ENCODE results near the gene RAB6B. TPM values are rescaled to one million over a fixed set of nuclear protein-coding genes. Genes with fewer than 3 reads are reported as not detected.
"Not testable (repeated sequence)": the region's sequence is repeated elsewhere in the genome, so short reads cannot be mapped to it uniquely, and the experiment has no call there.

RAB6B gene
- total and polyA plus RNA-seq, 2 experiments from 2014 or later: 2.6 to 9.1 TPM

DNA sequence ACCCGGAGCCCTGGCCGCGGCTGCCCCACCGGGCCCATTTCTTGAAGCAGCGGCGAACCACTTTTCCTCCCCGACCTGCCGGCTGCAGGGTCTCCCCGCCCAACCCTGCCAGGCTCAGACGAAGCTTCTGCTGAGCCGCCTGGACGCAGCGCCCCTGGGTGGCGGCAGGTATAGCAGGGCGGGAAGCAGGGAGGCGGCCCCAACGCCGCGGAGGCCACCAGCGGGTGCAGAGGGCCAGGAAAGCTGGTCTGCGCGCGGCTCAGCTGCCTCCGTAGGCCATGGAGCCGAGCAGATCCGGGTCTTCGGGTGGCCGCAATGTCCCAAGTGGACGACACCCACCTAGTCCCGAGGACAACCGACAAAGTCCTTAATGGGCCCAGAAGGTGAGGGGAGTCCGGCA is 111.9 kb downstream of the RAB6B start:
- Histone ChIP-seq H3K9me2 (replicated peaks; ENCODE audit: insufficient read depth) (no peaks in the 10 kb centered on the region), H4K20me1 (ENCODE audit: insufficient read depth, poor library complexity, severe bottlenecking) (no peaks in the 10 kb centered on the region), H3K4me2 (no peak overlapping the region), H3K4me3 (no peak overlapping the region), H3K9me3 (ENCODE audit: low read depth) (no peaks in the 10 kb centered on the region), H3K27me3 (no peaks in the 10 kb centered on the region), H3K4me1 (ENCODE audit: insufficient read depth) (no peaks in the 10 kb centered on the region), H2AFZ (no peak overlapping the region), H3K27ac (no peak overlapping the region), H3K36me3 (replicated peaks; ENCODE audit: insufficient read depth, low read depth) (no peaks in the 10 kb centered on the region), H3K79me2 (no peaks in the 10 kb centered on the region)
- TF ChIP-seq EZH2phosphoT487 (IDR thresholded peaks at IDR 0.05; ENCODE audit: low read depth, severe bottlenecking, unreplicated experiment) (no peak), EZH2 (IDR thresholded peaks at IDR 0.05; ENCODE audit: borderline replicate concordance) (no peak), CTCF (IDR thresholded peaks at IDR 0.05; ENCODE audit: poor library complexity) (no peak)
- 96% methylated on average over 31 of the region's 32 CpGs for WGBS (ENCODE audit: low lambda C conversion rate, missing lambda C conversion rate)
- DNase-seq (ENCODE audit: low spot score): no peak

- Histone ChIP-seq H3K9me2 (replicated peaks; ENCODE audit: insufficient read depth) (no peaks in the 10 kb centered on the region), H2AFZ (no peak overlapping the region), H3K27me3 (no peaks in the 10 kb centered on the region), H3K27ac (no peak overlapping the region), H3K4me2 (no peak overlapping the region), H3K9me3 (ENCODE audit: low read depth) (no peaks in the 10 kb centered on the region), H3K4me3 (no peak overlapping the region), H3K79me2 (no peaks in the 10 kb centered on the region), H3K36me3 (replicated peaks; ENCODE audit: insufficient read depth, low read depth) (no peaks in the 10 kb centered on the region), H3K4me1 (ENCODE audit: insufficient read depth) (no peaks in the 10 kb centered on the region), H4K20me1 (ENCODE audit: insufficient read depth, poor library complexity, severe bottlenecking) (no peaks in the 10 kb centered on the region)
- TF ChIP-seq EZH2 (IDR thresholded peaks at IDR 0.05; ENCODE audit: borderline replicate concordance) (no peak), EZH2phosphoT487 (IDR thresholded peaks at IDR 0.05; ENCODE audit: low read depth, severe bottlenecking, unreplicated experiment) (no peak), CTCF (IDR thresholded peaks at IDR 0.05; ENCODE audit: poor library complexity) (no peak)
- no peak for DNase-seq (ENCODE audit: low spot score)
- WGBS (ENCODE audit: low lambda C conversion rate, missing lambda C conversion rate): 91% methylated on average over 2 of the region's 2 CpGs
Measured at GRCh38 chr3:133782454-133782853, 113.2 kb downstream of the RAB6B start.

DNA sequence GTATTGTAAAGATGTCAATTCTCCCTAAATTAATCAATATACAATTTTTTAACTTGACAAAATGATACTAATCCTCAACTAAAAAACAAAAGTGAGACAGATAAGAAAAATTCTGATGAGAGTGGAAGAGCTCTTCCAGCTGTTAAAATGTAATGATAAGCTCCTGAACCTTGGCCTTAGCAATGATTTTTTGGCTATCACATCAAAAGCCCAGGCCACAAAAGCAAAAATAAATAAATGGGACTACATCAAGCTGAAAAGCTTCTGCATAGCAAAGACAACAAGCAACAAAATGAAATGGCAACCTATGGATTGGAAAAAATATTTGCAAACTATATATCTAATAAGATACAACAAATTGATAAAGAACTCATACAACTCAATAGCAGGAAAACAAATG is 114.1 kb downstream of the RAB6B start:
- Histone ChIP-seq H3K9me3 (ENCODE audit: low read depth) (no peaks in the 10 kb centered on the region), H3K79me2 (no peaks in the 10 kb centered on the region), H4K20me1 (ENCODE audit: insufficient read depth, poor library complexity, severe bottlenecking) (no peaks in the 10 kb centered on the region), H2AFZ (no peak overlapping the region), H3K4me1 (ENCODE audit: insufficient read depth) (no peaks in the 10 kb centered on the region), H3K4me2 (no peak overlapping the region), H3K27me3 (no peaks in the 10 kb centered on the region), H3K4me3 (no peak overlapping the region), H3K9me2 (replicated peaks; ENCODE audit: insufficient read depth) (no peaks in the 10 kb centered on the region), H3K36me3 (replicated peaks; ENCODE audit: insufficient read depth, low read depth) (no peaks in the 10 kb centered on the region), H3K27ac (no peak overlapping the region)
- no peak for DNase-seq (ENCODE audit: low spot score)
- TF ChIP-seq EZH2 (IDR thresholded peaks at IDR 0.05; ENCODE audit: borderline replicate concordance) (no peak), CTCF (IDR thresholded peaks at IDR 0.05; ENCODE audit: poor library complexity) (no peak), EZH2phosphoT487 (IDR thresholded peaks at IDR 0.05; ENCODE audit: low read depth, severe bottlenecking, unreplicated experiment) (no peak)

- H3K79me2 ChIP-seq; H3K9me2 ChIP-seq (replicated peaks; ENCODE audit: insufficient read depth); H3K4me2 ChIP-seq; H3K27ac ChIP-seq; H3K27me3 ChIP-seq; H3K4me3 ChIP-seq; H4K20me1 ChIP-seq (ENCODE audit: insufficient read depth, poor library complexity, severe bottlenecking); H3K9me3 ChIP-seq (ENCODE audit: low read depth); H3K4me1 ChIP-seq (ENCODE audit: insufficient read depth); DNase-seq (ENCODE audit: low spot score); H3K36me3 ChIP-seq (replicated peaks; ENCODE audit: insufficient read depth, low read depth); H2AFZ ChIP-seq: not testable (repeated sequence)
- 86% methylated on average over 6 of the region's 6 CpGs for WGBS (ENCODE audit: low lambda C conversion rate, missing lambda C conversion rate)
Measured at GRCh38 chr3:133780756-133781155, 114.9 kb downstream of the RAB6B start.
